Muscle layer of colon (tissue), 2 donors: Measurements from ENCODE around the gene GNMT.
"Not testable (repeated sequence)": the region's sequence is repeated elsewhere in the genome, so short reads cannot be mapped to it uniquely, and the experiment has no call there.

Experiments
- H3K27ac ChIP-seq: one replicate; pipeline ENCODE4 v1.7.0; 2013; ENCODE audit warnings: low read depth, mild to moderate bottlenecking, low read length, moderate library complexity
- H3K27me3 ChIP-seq, 2 donors: one replicate each; pipeline ENCODE4 v1.7.0; 2013; ENCODE audit warnings: low read length in 2 of 2, mild to moderate bottlenecking in 2 of 2; ENCODE audit not compliant: insufficient read depth in 2 of 2, control insufficient read depth in 1 of 2
- H3K36me3 ChIP-seq: one replicate; pipeline ENCODE4 v1.7.0; 2013; ENCODE audit warnings: mild to moderate bottlenecking, low read length; ENCODE audit not compliant: insufficient read depth
- H3K4me1 ChIP-seq: one replicate; pipeline ENCODE4 v1.7.0; 2013; ENCODE audit warnings: mild to moderate bottlenecking, low read length; ENCODE audit not compliant: insufficient read depth
- H3K4me3 ChIP-seq, 2 donors: one replicate each; pipeline ENCODE4 v1.7.0; 2013; ENCODE audit warnings: low read length in 2 of 2, low read depth in 1 of 2, mild to moderate bottlenecking in 1 of 2, moderate library complexity in 1 of 2
- H3K9ac ChIP-seq: one replicate; pipeline ENCODE4 v1.7.0; 2013; ENCODE audit warnings: low read length
- H3K9me3 ChIP-seq: one replicate; pipeline ENCODE4 v1.7.0; 2013; ENCODE audit warnings: mild to moderate bottlenecking, low read length
- donor health status: abdominal sarcoma.
- donor health status: Adenocarcinoma of cecum.

GNMT gene

GRCh38 chr6:42979523-42980177 is 19.1 kb downstream of the GNMT start:
- Histone ChIP-seq H3K27me3 (no peaks in the 10 kb centered on the region), H3K4me3 (peak overlapping the region; percentile 75 to 85), H3K9ac (peak overlapping the region; percentile 84), H3K36me3 (no peaks in the 10 kb centered on the region), H3K9me3 (no peaks in the 10 kb centered on the region), H3K4me1 (peaks cover 25% of the 10 kb centered on the region), H3K27ac (peak overlapping the region; percentile 92)

DNA sequence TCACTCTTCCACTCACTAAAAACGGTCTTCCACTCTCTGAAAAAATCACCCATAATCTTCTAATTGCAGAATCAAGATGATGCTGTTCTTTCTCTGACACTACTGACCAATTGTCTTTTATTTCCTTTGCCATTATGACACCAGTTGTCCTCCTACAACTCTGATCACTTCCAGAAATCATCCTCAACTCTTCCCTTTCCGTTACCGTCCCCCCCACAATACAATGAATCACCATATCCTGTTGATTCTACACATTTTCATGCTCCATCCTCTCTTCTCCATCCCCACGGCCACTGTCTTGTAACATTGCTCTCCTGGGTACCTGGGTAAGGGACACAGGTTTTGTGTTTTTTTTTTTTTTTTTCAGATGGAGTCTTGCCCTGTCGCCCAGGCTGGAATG is 21.3 kb downstream of the GNMT start:
- Histone ChIP-seq H3K9me3 (no peaks in the 10 kb centered on the region), H3K4me3 (no peak overlapping the region), H3K4me1 (peaks cover 40% of the 10 kb centered on the region), H3K27ac (no peak overlapping the region), H3K27me3 (no peaks in the 10 kb centered on the region), H3K9ac (no peak overlapping the region), H3K36me3 (no peaks in the 10 kb centered on the region)

DNA sequence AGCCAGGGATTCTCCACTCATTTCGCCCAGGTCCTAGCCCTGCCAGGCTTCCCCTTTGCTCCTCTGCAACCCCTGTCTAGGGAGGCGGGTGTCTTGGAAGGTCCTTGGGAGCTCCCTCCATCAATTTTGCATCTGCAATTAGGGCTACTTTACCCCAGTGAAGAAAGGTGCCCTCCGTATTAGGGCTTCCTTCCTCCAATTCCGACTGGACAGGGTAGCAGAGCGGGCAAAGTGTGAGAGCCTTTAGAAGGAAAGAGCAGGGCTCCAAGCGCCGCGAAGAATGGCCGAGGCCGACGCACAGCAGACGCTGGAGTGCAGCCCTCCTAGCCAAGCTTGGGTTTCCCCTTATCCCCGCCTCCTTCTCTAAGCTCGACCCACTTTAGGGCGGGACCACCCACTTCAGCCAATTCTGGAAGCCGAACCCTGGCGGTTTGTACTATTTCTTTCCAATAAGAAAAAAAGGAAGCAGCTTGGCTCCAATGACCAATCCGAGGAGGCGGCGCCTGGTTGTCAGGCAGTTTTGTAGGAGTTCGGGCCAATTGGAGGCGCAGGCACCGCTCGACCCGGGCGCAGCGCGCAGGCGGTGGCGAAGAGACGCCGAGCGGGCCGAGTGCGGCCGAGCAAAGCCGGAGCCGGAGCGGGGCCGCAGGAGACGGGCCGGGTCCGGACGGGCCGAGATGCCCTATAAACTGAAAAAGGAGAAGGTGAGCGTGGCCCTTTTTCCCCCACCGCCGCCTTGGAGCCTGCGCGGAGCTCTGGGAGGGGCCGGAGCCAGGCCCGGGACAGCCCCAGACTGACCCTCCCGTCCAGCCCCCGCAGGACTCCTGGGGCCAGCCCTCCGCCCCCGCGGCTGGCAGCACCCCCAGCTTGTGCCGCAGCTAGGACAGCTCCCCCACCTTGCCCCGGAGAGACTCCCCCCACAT is 23.7 kb downstream of the GNMT start, which contains the start of gene PPP2R5D:
Gene PPP2R5D (plus strand): TSS at position 570 of the 923 bp plus-strand sequence. CDS start 108 bp downstream, at position 678.
- Histone ChIP-seq H3K4me3 (peak within 1 kb of the TSS; percentile 52 to 67), H3K27me3 (no peaks in the 10 kb centered on the region), H3K9ac (peak within 1 kb of the TSS; percentile 68), H3K27ac (peak within 1 kb of the TSS; percentile 73), H3K4me1 (peaks cover 33% of the 10 kb centered on the region), H3K9me3 (no peaks in the 10 kb centered on the region), H3K36me3 (no peaks in the 10 kb centered on the region)

DNA sequence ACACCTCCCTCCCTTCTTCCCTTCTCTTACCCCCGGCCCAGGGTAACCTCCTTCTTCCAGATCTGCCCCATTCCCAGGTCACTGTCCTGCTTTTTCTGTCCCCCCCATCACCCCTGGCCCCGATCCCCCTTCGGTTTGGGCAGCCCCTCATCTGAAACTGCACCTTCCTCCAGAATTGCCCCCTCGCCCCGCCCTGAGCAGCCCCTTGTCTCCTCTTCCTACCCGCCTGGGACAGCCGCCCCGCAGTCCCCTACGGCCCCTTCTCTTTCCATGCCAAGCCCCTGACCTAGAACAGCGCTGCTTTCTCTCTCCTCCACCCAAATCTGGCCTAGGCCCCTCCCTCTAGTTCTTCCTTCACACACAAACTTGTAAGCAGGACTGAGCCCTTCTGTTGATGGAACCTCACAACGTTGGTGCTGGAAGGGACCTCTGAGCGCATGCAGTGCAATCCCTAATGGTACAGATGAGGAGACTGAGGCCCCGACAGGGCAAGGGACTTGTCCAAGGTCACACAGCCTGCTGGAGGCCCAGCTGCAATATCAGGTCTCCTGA is 24.4 kb downstream of the GNMT start:
- H3K4me1 ChIP-seq, result peaks cover 26% of the 10 kb centered on the region
- peaks cover 7% of the 10 kb centered on the region for H3K36me3 ChIP-seq
- H3K9me3 ChIP-seq, result no peaks in the 10 kb centered on the region
- H3K9ac ChIP-seq, result peak overlapping the region; percentile 41
- peak overlapping the region; percentile 73 for H3K27ac ChIP-seq
- H3K27me3 ChIP-seq, result no peaks in the 10 kb centered on the region
- H3K4me3 ChIP-seq, result peak overlapping the region; percentile 52 to 67

GRCh38 chr6:42987533-42988451 is 27.2 kb downstream of the GNMT start:
- H3K36me3 ChIP-seq, result peaks cover 21% of the 10 kb centered on the region
- no peaks in the 10 kb centered on the region for H3K27me3 ChIP-seq
- peaks cover 24% of the 10 kb centered on the region for H3K4me1 ChIP-seq
- H3K9ac ChIP-seq, result no peak overlapping the region
- H3K27ac ChIP-seq, result no peak overlapping the region
- H3K4me3 ChIP-seq, result no peak overlapping the region
- no peaks in the 10 kb centered on the region for H3K9me3 ChIP-seq

- H3K9me3 ChIP-seq, result no peaks in the 10 kb centered on the region
- peaks cover 24% of the 10 kb centered on the region for H3K4me1 ChIP-seq
- no peak overlapping the region for H3K27ac ChIP-seq
- no peak overlapping the region for H3K9ac ChIP-seq
- H3K27me3 ChIP-seq, result no peaks in the 10 kb centered on the region
- H3K36me3 ChIP-seq, result peaks cover 21% of the 10 kb centered on the region
- no peak overlapping the region for H3K4me3 ChIP-seq
Observed at GRCh38 chr6:42988486-42989020, 28.0 kb downstream of the GNMT start.

GRCh38 chr6:42989923-42990322 is 29.4 kb downstream of the GNMT start:
- peaks cover 21% of the 10 kb centered on the region for H3K36me3 ChIP-seq
- no peak overlapping the region for H3K9ac ChIP-seq
- no peaks in the 10 kb centered on the region for H3K27me3 ChIP-seq
- no peaks in the 10 kb centered on the region for H3K9me3 ChIP-seq
- H3K4me1 ChIP-seq, result peaks cover 24% of the 10 kb centered on the region
- no peak overlapping the region for H3K4me3 ChIP-seq
- no peak overlapping the region for H3K27ac ChIP-seq

GRCh38 chr6:42993445-42993844 is 32.9 kb downstream of the GNMT start:
- Histone ChIP-seq H3K4me3 (no peak overlapping the region), H3K36me3 (peaks cover 21% of the 10 kb centered on the region), H3K9ac (no peak overlapping the region), H3K27me3 (no peaks in the 10 kb centered on the region), H3K27ac (no peak overlapping the region), H3K4me1 (no peaks in the 10 kb centered on the region), H3K9me3 (no peaks in the 10 kb centered on the region)

DNA sequence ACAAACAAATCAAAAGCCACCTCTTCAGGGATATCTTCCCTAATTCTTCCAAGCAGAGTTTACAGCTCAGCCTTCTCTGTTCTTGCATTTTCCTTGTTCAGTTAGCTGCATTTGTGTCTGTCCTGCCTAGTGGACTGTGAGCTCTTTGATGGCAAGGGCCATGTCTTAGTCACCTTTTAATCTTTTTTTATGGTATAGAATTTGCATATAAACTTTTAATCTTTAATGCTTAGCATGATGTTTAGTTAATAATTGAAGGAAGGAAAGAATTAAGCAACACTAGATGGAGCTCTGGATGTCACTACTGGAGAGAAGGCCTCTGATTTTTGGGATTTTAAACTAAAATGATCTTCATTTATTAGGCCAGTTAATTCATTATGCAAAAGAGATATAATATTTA is 36.0 kb downstream of the GNMT start:
- Histone ChIP-seq H3K4me3 (no peak overlapping the region), H3K27me3 (no peaks in the 10 kb centered on the region), H3K9me3 (no peaks in the 10 kb centered on the region), H3K27ac (no peak overlapping the region), H3K4me1 (no peaks in the 10 kb centered on the region), H3K9ac (no peak overlapping the region), H3K36me3 (peaks cover 2% of the 10 kb centered on the region)

GRCh38 chr6:42998205-42998604 is 37.7 kb downstream of the GNMT start:
- not testable (repeated sequence) for H3K4me1 ChIP-seq, H3K9me3 ChIP-seq, H3K36me3 ChIP-seq, H3K9ac ChIP-seq, H3K27me3 ChIP-seq, H3K27ac ChIP-seq, H3K4me3 ChIP-seq
